Measurements from ENCODE around the gene PROX1. TPM values are rescaled to one million over a fixed set of nuclear protein-coding genes. Genes with fewer than 3 reads are reported as not detected.

PROX1 gene
- total RNA-seq, 1 experiment from 2014 or later, result not detected

DNA sequence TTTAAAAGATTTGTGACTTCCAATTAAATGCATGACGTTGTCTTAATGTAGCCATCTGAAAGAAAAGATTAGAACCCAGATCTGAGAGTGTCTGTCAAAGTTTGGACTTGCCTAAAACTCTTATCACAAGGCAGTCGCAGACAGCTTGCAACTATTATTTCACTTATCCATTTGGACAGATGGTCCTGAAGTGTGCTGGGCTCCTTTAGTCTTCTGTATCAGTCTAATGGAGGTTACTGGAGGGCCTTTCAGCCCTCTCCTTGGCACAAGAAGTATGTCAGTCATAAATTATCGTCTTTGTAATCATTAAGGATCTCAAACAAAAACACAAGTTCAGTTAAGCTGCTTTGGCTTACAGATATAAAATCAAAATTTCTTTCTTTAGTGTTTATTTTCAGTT lies 15.5 kb downstream of the PROX1 start:
- DNase-seq, result no peak
- Histone ChIP-seq H3K9me2 (ENCODE audit: insufficient read depth) (no peaks in the 10 kb centered on the region), H3K9me3 (ENCODE audit: insufficient read depth, low read depth) (no peaks in the 10 kb centered on the region), H3K27ac (no peak overlapping the region), H3K4me1 (replicated peaks; ENCODE audit: insufficient read depth) (0 out of 2 replicates have a peak, but pooled peaks cover 6% of the 10 kb centered on the region), H3K79me2 (ENCODE audit: low read depth) (no peaks in the 10 kb centered on the region), H3F3A (ENCODE audit: insufficient read depth, low read depth) (no peaks in the 10 kb centered on the region), H3K4me2 (no peak overlapping the region), H4K20me1 (ENCODE audit: insufficient read depth) (no peaks in the 10 kb centered on the region), H2AFZ (no peak overlapping the region), H3K27me3 (ENCODE audit: insufficient read depth, low read depth) (no peaks in the 10 kb centered on the region), H3K4me3 (no peak overlapping the region), H3K36me3 (ENCODE audit: low read depth) (no peaks in the 10 kb centered on the region)
- no peak for TF ChIP-seq EZH2 (IDR thresholded peaks at IDR 0.05; ENCODE audit: low read depth)
- TF ChIP-seq, protein P1, sequence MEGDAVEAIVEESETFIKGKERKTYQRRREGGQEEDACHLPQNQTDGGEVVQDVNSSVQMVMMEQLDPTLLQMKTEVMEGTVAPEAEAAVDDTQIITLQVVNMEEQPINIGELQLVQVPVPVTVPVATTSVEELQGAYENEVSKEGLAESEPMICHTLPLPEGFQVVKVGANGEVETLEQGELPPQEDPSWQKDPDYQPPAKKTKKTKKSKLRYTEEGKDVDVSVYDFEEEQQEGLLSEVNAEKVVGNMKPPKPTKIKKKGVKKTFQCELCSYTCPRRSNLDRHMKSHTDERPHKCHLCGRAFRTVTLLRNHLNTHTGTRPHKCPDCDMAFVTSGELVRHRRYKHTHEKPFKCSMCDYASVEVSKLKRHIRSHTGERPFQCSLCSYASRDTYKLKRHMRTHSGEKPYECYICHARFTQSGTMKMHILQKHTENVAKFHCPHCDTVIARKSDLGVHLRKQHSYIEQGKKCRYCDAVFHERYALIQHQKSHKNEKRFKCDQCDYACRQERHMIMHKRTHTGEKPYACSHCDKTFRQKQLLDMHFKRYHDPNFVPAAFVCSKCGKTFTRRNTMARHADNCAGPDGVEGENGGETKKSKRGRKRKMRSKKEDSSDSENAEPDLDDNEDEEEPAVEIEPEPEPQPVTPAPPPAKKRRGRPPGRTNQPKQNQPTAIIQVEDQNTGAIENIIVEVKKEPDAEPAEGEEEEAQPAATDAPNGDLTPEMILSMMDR (conservative IDR thresholded peaks at IDR 0.05), result no peak
- BruUV-seq (replicated peaks), result no TSS peak
- intact Hi-C loops (cut with micrococcal nuclease; ENCODE audit: unreplicated experiment), result no loop called here
- ChIA-PET CTCF (interaction anchor here (0.5 kb wide), 1 partner anchor 1202 kb away, joined by 4 read pairs; no protein-coding TSS in a partner anchor), POLR2A (ENCODE audit: unreplicated experiment) (no interaction called here)

DNA sequence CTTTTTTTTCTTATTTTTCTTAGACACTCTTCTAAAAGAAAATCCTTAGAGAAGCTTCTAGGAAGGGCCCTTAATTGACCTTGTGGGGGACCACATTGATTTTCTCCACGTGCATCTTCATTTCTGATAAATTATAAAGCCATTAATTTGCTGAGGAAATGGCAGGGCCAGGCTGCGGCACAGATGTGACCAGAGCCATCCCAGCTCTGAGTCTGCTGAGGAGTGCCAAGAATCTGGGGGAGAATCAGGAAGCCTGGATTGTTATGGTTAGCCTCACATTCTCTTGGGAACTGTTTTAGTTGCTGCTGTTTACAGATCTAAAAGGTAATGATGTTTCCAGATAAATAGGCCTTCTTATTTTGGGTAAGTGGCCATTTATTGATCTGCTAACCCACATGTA lies 16.2 kb downstream of the PROX1 start:
- Histone ChIP-seq H4K20me1 (ENCODE audit: insufficient read depth) (no peaks in the 10 kb centered on the region), H3K27me3 (ENCODE audit: insufficient read depth, low read depth) (no peaks in the 10 kb centered on the region), H3K79me2 (ENCODE audit: low read depth) (no peaks in the 10 kb centered on the region), H3K4me2 (no peak overlapping the region), H3K4me3 (no peak overlapping the region), H3K36me3 (ENCODE audit: low read depth) (no peaks in the 10 kb centered on the region), H3K4me1 (replicated peaks; ENCODE audit: insufficient read depth) (0 out of 2 replicates have a peak, but pooled peaks cover 6% of the 10 kb centered on the region), H3K9me2 (ENCODE audit: insufficient read depth) (no peaks in the 10 kb centered on the region), H3F3A (ENCODE audit: insufficient read depth, low read depth) (no peaks in the 10 kb centered on the region), H3K9me3 (ENCODE audit: insufficient read depth, low read depth) (no peaks in the 10 kb centered on the region), H2AFZ (no peak overlapping the region), H3K27ac (no peak overlapping the region)
- TF ChIP-seq EZH2 (IDR thresholded peaks at IDR 0.05; ENCODE audit: low read depth), result no peak
- TF ChIP-seq, protein P1 (conservative IDR thresholded peaks at IDR 0.05), result no peak
- BruUV-seq (replicated peaks), result no TSS peak
- DNase-seq, result no peak
- ChIA-PET CTCF (no interaction called here), POLR2A (ENCODE audit: unreplicated experiment) (no interaction called here)
- intact Hi-C loops (cut with micrococcal nuclease; ENCODE audit: unreplicated experiment), result no loop called here

DNA sequence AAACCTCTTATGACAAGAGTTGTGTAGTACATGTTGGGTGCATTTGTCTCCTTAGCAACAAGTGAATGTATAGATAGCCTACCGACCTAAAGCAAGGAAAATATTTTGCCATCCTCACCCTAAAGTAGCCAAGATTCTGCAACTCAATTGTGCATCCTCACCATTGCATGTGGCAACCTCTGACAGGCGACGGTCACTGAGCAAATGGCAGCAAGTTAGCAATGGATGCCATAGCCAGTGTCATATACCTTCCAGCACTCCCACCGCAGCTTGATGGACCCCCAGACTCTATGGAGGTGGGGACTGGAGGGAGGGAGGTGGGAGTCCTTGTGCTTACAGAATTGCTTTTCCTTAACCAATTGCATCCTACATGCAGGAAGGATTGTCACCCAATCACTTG lies 17.0 kb downstream of the PROX1 start:
- CTCF ChIA-PET, result no interaction called here
- TF ChIP-seq, protein P1 (conservative IDR thresholded peaks at IDR 0.05), result no peak
- TF ChIP-seq EZH2 (IDR thresholded peaks at IDR 0.05; ENCODE audit: low read depth), result no peak
- Histone ChIP-seq H3K9me3 (ENCODE audit: insufficient read depth, low read depth) (no peaks in the 10 kb centered on the region), H3K36me3 (ENCODE audit: low read depth) (no peaks in the 10 kb centered on the region), H3F3A (ENCODE audit: insufficient read depth, low read depth) (no peaks in the 10 kb centered on the region), H2AFZ (no peak overlapping the region), H3K4me2 (no peak overlapping the region), H3K4me3 (no peak overlapping the region), H3K27ac (no peak overlapping the region), H4K20me1 (ENCODE audit: insufficient read depth) (no peaks in the 10 kb centered on the region), H3K4me1 (replicated peaks; ENCODE audit: insufficient read depth) (0 out of 2 replicates have a peak, but pooled peaks cover 6% of the 10 kb centered on the region), H3K79me2 (ENCODE audit: low read depth) (no peaks in the 10 kb centered on the region), H3K9me2 (ENCODE audit: insufficient read depth) (no peaks in the 10 kb centered on the region), H3K27me3 (ENCODE audit: insufficient read depth, low read depth) (no peaks in the 10 kb centered on the region)
- BruUV-seq (replicated peaks), result no TSS peak
- POLR2A ChIA-PET (ENCODE audit: unreplicated experiment), result no interaction called here
- DNase-seq, result no peak
- intact Hi-C loops (cut with micrococcal nuclease; ENCODE audit: unreplicated experiment), result no loop called here
